Measurements from ENCODE around the gene JMJD7.

GRCh38 chr15:41880156-41880877 is 52.4 kb downstream of the JMJD7 start:
- no peak for TF ChIP-seq POLR2A (IDR thresholded peaks at IDR 0.05; ENCODE audit: borderline replicate concordance, extremely low read depth, insufficient read depth, insufficient read length)
- TF ChIP-seq CTCF (IDR thresholded peaks at IDR 0.05 in 2 of 3, conservative IDR thresholded peaks at IDR 0.05 in 1 of 3; ENCODE audit: borderline replicate concordance in 1 of 3, insufficient read depth in 1 of 3, low read depth in 2 of 3, low read length in 2 of 3): no peak
- TF ChIP-seq EZH2 (IDR thresholded peaks at IDR 0.05): no peak
- no peak for TF ChIP-seq FOSL1 (IDR thresholded peaks at IDR 0.05; ENCODE audit: low read depth)
- TF ChIP-seq REST (IDR thresholded peaks at IDR 0.05; ENCODE audit: low read depth): no peak
- no peak for TF ChIP-seq JUND (IDR thresholded peaks at IDR 0.05)
- TF ChIP-seq RAD21 (IDR thresholded peaks at IDR 0.05; ENCODE audit: low read depth): no peak
- TF ChIP-seq ATF3 (IDR thresholded peaks at IDR 0.05): no peak
- TF ChIP-seq CEBPB (IDR thresholded peaks at IDR 0.05; ENCODE audit: low read depth): no peak
- no peak for TF ChIP-seq EZH2phosphoT487 (IDR thresholded peaks at IDR 0.05; ENCODE audit: borderline replicate concordance)
- TF ChIP-seq SRF (IDR thresholded peaks at IDR 0.05; ENCODE audit: low read depth): no peak
- TF ChIP-seq POLR2AphosphoS5 (IDR thresholded peaks at IDR 0.05; ENCODE audit: low read depth, low read length): no peak
- no peak for TF ChIP-seq TCF7L2 (IDR thresholded peaks at IDR 0.05; ENCODE audit: borderline replicate concordance, extremely low read depth, insufficient read depth, insufficient read length)
- no peak for TF ChIP-seq ZNF274 (IDR thresholded peaks at IDR 0.05; ENCODE audit: low read depth, low read length)

Measured in HCT116 (cell line).